HG03571 (cell line): ENCODE measurements around the gene ROBO1.

ENCODE experiments used
- ATAC-seq: cut with Tn5 transposase; IDR thresholded peaks from one replicate; pipeline ENCODE4 v1.9.1; 2021; ENCODE audit not compliant: unreplicated experiment

Gene ROBO1

GRCh38 chr3:79477242-79477641 lies 290.6 kb downstream of the ROBO1 start:
- ATAC-seq = no peak

DNA sequence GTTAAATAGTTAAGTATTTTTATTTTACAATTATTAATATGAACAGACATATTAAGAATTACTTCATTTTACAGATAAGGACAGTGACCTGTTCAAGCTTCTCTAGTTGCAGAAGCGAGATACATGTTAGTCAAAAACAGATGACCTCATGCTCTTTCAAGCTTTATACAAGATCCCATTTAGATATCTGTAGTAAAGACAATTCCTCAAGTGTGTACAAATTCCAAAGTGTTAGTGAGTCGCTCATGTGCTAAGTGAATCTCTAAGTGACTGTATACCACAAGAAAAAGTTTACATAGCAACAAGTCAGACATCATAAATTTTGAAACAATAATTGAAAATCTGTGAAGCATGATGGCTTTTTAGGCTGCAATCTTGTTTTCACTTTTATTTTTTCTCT lies 293.8 kb downstream of the ROBO1 start:
- no peak for ATAC-seq

- no peak for ATAC-seq
Measured at GRCh38 chr3:79467721-79468120, 300.1 kb downstream of the ROBO1 start.

GRCh38 chr3:79461129-79461792 lies 306.5 kb downstream of the ROBO1 start:
- no peak for ATAC-seq

GRCh38 chr3:79453600-79453999 lies 314.2 kb downstream of the ROBO1 start:
- ATAC-seq = no peak

GRCh38 chr3:79436387-79436786 lies 331.4 kb downstream of the ROBO1 start:
- ATAC-seq = no peak

DNA sequence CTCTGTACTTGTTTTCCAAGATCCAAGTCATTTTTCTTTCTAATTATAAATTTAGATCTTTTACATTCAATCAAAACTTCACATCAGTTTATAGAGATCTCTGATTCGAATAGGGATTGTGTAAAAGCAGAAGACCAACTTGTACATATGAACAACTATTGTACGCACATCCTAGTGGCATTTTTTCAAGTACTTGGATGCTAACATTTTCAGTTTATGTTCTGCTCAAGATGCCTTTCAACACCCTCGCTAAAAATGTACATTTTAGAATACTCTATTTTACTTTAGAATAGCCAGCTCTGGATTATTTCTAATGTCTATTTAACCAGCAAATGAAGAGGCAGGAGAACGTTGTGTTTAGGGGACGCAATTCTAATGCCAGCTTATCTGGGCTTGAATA lies 340.7 kb downstream of the ROBO1 start:
- ATAC-seq = no peak

GRCh38 chr3:79424811-79425210 lies 343.0 kb downstream of the ROBO1 start:
- no peak for ATAC-seq

DNA sequence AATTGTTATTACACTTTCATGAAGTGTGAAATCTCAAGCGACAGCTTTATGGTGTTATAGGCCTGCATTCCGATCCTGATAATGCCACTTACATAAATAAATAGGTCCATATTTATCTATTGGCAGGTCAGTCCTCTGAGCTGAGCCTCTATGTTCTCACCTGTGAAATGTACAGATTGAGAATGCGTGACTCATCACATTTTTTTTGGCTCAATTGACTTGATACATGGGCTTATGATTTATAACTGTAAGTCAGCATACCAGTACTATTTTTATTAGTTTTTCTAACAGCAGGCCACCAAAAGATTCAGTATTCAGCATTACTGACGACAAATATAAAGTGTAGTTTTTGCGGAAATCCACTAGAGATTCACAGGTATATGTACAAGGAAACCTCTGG lies 344.4 kb downstream of the ROBO1 start:
- ATAC-seq = no peak

DNA sequence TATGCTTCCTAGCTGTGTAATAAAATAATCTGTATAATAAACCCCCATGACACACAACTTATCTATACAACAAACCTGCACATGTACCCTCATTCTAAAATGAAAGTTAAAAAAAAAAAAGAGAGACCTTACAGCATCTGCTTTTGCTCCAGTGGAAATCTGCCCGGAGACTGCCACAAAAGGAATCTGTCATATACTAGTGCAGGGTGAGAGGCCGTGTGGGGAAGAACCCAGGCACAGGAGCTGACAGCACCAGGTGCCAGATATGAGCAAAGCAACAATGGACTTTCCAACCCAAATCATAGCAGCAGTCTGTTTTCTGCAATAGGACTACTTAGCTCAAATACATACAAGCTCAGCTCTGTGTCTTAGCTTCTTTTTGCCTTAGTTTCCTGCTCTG lies 346.5 kb downstream of the ROBO1 start:
- no peak for ATAC-seq

- no peak for ATAC-seq
Measured at GRCh38 chr3:79418855-79419621, 348.8 kb downstream of the ROBO1 start.

DNA sequence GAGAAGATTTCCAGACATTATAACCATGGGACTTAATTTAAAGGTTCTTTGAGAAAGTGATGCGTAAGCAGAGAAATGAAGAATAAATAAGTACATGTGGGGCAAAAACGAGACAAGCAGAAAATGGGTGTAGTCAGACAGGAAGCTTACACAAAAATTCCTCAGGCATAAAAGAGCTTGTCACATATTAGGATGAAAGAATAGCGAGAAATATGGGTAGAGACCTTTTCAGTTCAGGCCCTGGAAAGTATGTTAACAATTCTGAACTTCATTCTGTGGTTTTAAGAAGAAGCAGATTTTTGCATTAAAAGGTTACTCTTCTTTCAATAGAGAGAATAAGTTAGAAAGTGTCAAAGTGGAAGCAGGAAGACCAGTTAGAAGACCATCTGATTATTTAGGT lies 352.4 kb downstream of the ROBO1 start:
- no peak for ATAC-seq

DNA sequence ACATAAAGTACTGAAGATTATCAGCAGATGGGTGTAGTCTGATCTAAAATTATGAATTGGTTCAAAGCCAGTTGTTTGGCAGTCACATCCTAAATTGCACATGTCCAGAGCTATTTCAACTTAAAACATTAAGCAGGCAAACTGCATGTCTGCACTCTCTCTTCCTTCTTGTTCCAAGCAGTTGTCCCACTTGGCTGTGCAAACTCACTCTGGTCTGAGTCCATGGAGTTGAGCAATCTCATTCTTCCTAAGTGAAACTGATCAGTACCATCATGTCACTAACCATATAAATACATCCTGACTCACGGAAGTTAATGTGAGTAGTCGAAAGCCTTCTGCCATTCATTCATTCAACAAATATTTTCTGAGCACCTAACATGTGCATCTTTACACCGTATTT lies 353.0 kb downstream of the ROBO1 start:
- ATAC-seq = no peak

GRCh38 chr3:79414035-79414434 lies 353.8 kb downstream of the ROBO1 start:
- ATAC-seq = no peak

GRCh38 chr3:79412537-79412936 lies 355.3 kb downstream of the ROBO1 start:
- no peak for ATAC-seq

- no peak for ATAC-seq
Measured at GRCh38 chr3:79410617-79411016, 357.2 kb downstream of the ROBO1 start.

DNA sequence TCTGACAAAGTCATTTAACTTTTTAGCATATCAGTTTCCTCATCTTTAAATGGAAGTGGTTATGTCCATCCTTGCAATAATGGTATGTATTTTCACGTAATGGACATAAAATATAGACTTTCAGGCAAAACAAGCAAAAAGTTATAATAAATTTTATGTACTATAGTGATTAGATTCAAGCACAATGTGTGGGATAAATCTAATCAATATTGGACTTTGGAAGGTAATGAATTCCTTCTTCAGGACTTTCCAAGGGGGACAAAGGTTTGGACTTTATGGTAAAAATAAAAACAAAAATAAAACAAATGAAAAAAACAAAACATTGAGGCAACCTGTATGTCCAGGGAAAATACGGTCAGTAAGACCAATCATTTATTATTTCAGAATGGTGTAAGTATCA lies 357.7 kb downstream of the ROBO1 start:
- no peak for ATAC-seq

DNA sequence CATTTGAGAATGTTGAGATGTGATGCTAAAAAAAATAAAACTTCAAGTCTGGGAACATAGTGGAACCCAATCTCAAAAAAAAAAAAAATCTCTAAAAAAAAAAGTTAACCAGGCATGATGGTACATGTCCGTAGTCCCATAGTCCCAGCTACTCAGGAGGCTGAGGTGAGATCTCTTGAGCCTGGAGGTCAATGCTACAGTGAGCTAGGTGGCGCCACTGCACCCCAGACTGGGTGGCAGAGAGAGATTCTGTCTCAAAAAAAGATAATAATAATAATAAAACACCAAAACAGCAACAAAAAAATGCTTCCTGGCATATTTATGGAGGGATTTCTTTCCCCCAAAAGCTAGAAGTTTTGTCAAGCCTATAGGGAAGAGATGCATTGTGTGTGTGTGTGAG lies 361.6 kb downstream of the ROBO1 start:
- no peak for ATAC-seq

GRCh38 chr3:79405183-79405582 lies 362.6 kb downstream of the ROBO1 start:
- ATAC-seq = no peak

DNA sequence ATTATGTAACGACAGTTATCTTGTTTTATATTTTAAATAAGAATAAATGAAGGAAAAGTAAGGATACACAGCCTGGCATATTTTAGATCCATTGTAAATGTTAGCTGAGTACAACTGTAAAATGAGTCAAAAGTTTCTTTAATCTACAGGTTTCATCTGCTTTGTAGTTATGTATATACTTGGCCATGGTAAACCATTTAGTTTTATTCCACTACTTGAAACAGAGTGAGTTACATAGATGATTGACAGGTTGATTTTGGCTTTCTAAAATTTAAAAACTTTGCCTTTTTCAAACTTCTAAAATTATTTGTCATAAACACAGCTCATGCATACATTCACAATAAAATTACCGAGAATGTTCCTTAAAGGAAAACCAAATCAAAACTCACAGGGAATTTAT lies 371.2 kb downstream of the ROBO1 start:
- ATAC-seq = no peak

- no peak for ATAC-seq
Measured at GRCh38 chr3:79392479-79392878, 375.3 kb downstream of the ROBO1 start.

DNA sequence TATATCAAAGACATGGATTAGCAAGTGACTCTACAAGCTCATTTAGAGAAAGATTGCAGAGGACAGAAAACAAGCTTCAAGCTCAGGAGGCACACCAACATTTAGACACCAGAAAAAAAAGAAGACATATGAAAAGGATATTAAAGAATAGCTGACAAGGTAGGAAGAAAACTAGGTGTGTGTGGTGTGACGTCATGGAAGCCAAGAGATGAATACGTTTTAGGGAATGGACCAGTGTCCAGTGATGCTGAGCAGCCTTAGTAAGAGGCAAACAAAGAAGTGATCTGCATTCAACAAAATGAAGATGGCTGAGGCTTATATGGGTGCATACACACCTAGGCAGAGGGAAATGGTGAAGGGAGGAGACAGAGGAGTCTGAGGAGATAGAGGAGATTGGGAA lies 377.4 kb downstream of the ROBO1 start:
- no peak for ATAC-seq

DNA sequence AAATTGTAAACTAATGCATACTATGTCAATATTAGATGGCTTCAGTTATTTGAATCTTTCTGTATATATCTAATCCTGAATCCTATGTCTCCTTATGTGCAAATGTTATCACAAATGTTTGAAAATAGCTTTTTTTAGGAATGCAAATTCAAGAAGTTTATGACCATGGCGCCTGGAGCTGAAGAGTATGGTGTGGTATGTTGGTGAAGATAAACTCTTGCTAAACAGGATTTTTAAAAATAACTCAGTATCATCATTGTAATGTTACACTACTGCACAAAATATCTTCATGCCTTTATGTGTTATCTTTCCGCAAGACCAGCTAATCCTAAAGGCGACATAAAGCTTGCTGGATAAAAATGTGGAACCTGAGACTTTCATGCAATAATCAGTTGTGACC lies 382.6 kb downstream of the ROBO1 start:
- ATAC-seq = no peak
